ENCODE results near the gene SNRPA1.

Gene SNRPA1

GRCh38 chr15:101267320-101268104 lies 27.5 kb downstream of the SNRPA1 start:
- no peak overlapping the region for H3K4me3 ChIP-seq (ENCODE audit: low read depth, low read length)
- peak; percentile 56 for DNase-seq (ENCODE audit: low read depth)

- no peak for DNase-seq (ENCODE audit: low read depth)
- no peak overlapping the region for H3K4me3 ChIP-seq (ENCODE audit: low read depth, low read length)
These were observed 28.3 kb downstream of the SNRPA1 start for GRCh38 chr15:101266787-101267186.

GRCh38 chr15:101266034-101266433 lies 29.0 kb downstream of the SNRPA1 start:
- no peak for DNase-seq (ENCODE audit: low read depth)
- H3K4me3 ChIP-seq (ENCODE audit: low read depth, low read length): no peak overlapping the region

GRCh38 chr15:101264911-101265641 lies 30.0 kb downstream of the SNRPA1 start:
- no peak overlapping the region for H3K4me3 ChIP-seq (ENCODE audit: low read depth, low read length)
- no peak for DNase-seq (ENCODE audit: low read depth)

GRCh38 chr15:101264011-101264410 lies 31.0 kb downstream of the SNRPA1 start:
- H3K4me3 ChIP-seq (ENCODE audit: low read depth, low read length): no peak overlapping the region
- DNase-seq (ENCODE audit: low read depth): no peak

- no peak overlapping the region for H3K4me3 ChIP-seq (ENCODE audit: low read depth, low read length)
- no peak for DNase-seq (ENCODE audit: low read depth)
These were observed 32.5 kb downstream of the SNRPA1 start for GRCh38 chr15:101262551-101262950.

GRCh38 chr15:101258238-101259144 lies 36.6 kb downstream of the SNRPA1 start:
- H3K4me3 ChIP-seq (ENCODE audit: low read depth, low read length): no peak overlapping the region
- no peak for DNase-seq (ENCODE audit: low read depth)

GRCh38 chr15:101256757-101257156 lies 38.3 kb downstream of the SNRPA1 start:
- no peak overlapping the region for H3K4me3 ChIP-seq (ENCODE audit: low read depth, low read length)
- DNase-seq (ENCODE audit: low read depth): no peak

- DNase-seq (ENCODE audit: low read depth): peak; percentile 64
- no peak overlapping the region for H3K4me3 ChIP-seq (ENCODE audit: low read depth, low read length)
These were observed 39.3 kb downstream of the SNRPA1 start for GRCh38 chr15:101255615-101256241.

GRCh38 chr15:101255051-101255395 lies 40.0 kb downstream of the SNRPA1 start:
- DNase-seq (ENCODE audit: low read depth): no peak
- H3K4me3 ChIP-seq (ENCODE audit: low read depth, low read length): no peak overlapping the region

GRCh38 chr15:101254157-101255050 lies 40.6 kb downstream of the SNRPA1 start:
- DNase-seq (ENCODE audit: low read depth): no peak

GRCh38 chr15:101252836-101253235 lies 42.2 kb downstream of the SNRPA1 start:
- DNase-seq (ENCODE audit: low read depth): no peak
- H3K4me3 ChIP-seq (ENCODE audit: low read depth, low read length): peak overlapping the region; percentile 69

More at GRCh38 chr15:101254157-101255050, 40.6 kb downstream of the SNRPA1 start:
- H3K4me3 ChIP-seq (ENCODE audit: low read depth, low read length): no peak overlapping the region

GRCh38 chr15:101251830-101252820 lies 42.9 kb downstream of the SNRPA1 start, which contains the start of gene CHSY1:
TSS of gene CHSY1 (minus strand) at chr15:101252048. CDS start at chr15:101251456, 592 bp downstream.
- peak; percentile 85 for DNase-seq (ENCODE audit: low read depth)
- peak within 1 kb of the TSS; percentile 79 for H3K4me3 ChIP-seq (ENCODE audit: low read depth, low read length)

GRCh38 chr15:101250873-101251829 lies 43.9 kb downstream of the SNRPA1 start:
- DNase-seq (ENCODE audit: low read depth): no peak
- H3K4me3 ChIP-seq (ENCODE audit: low read depth, low read length): peak overlapping the region; percentile 79

- no peak for DNase-seq (ENCODE audit: low read depth)
- H3K4me3 ChIP-seq (ENCODE audit: low read depth, low read length): peak overlapping the region; percentile 79
These were observed 44.7 kb downstream of the SNRPA1 start for GRCh38 chr15:101250341-101250831.

- no peak for DNase-seq (ENCODE audit: low read depth)
These were observed 46.8 kb downstream of the SNRPA1 start for GRCh38 chr15:101248274-101248673.

More at GRCh38 chr15:101248274-101248673, 46.8 kb downstream of the SNRPA1 start:
- no peak overlapping the region for H3K4me3 ChIP-seq (ENCODE audit: low read depth, low read length)
